K562 (cell line): Measurements from ENCODE around the gene KLHL33. TPM values are rescaled to one million over a fixed set of nuclear protein-coding genes. Genes with fewer than 3 reads are reported as not detected.

Source experiments
- ADNP ChIP-seq: fragments of 200-800 bp; sonication (Bioruptor generic); IDR thresholded peaks from 2 replicates; pipeline ENCODE4 v1.6.1; 2016; ENCODE audit warnings: missing genetic modification characterization, missing compliant biosample characterization
- BMI1 ChIP-seq: fragments of 150-350 bp; IDR thresholded peaks from 2 replicates; pipeline ENCODE4 v1.6.1; 2014; ENCODE audit warnings: low read length
- CBFA2T3 ChIP-seq: fragments of 450-650 bp; IDR thresholded peaks from 2 replicates; pipeline ENCODE4 v1.6.1; 2017
- DACH1 ChIP-seq: fragments of 450-650 bp; IDR thresholded peaks from 2 replicates; pipeline ENCODE4 v1.6.1; 2018; ENCODE audit not compliant: partially characterized antibody
- MGA ChIP-seq: fragments of 450-650 bp; IDR thresholded peaks from 2 replicates; pipeline ENCODE4 v1.6.1; 2016; ENCODE audit warnings: mild to moderate bottlenecking, moderate library complexity
- POLR2A ChIP-seq: fragments of 450-650 bp; conservative IDR thresholded peaks from 2 replicates; pipeline ENCODE4 v1.6.1; 2016
- PRMT5 ChIP-seq: sonication (generic); formaldehyde crosslinking; IDR thresholded peaks from 2 replicates; pipeline ENCODE4 v1.5.0; 2020; ENCODE audit warnings: missing genetic modification reagents
- TEAD1 ChIP-seq, 2 experiments: fragments of 450-650 bp in 1 of 2; sonication (generic) in 1 of 2; formaldehyde crosslinking; IDR thresholded peaks; 2 replicates each; pipeline versions ENCODE4 v1.4.0 to v1.8.0; 2020 to 2022; ENCODE audit warnings: mild to moderate bottlenecking in 2 of 2, missing genetic modification reagents in 1 of 2
- TEAD2 ChIP-seq: fragments of 450-650 bp; IDR thresholded peaks from 2 replicates; pipeline ENCODE4 v1.6.1; 2016; ENCODE audit warnings: missing genetic modification characterization, control low read depth, missing compliant biosample characterization
- ZNF232 ChIP-seq: sonication (generic); formaldehyde crosslinking; IDR thresholded peaks from 2 replicates; pipeline ENCODE4 v1.8.0; 2022; ENCODE audit warnings: mild to moderate bottlenecking, missing genetic modification reagents
- ZNF3 ChIP-seq: fragments of 250-450 bp; sonication (Bioruptor Pico); IDR thresholded peaks from 2 replicates; pipeline ENCODE4 v1.5.0; 2021; ENCODE audit warnings: mild to moderate bottlenecking, moderate library complexity
- ZNF384 ChIP-seq: IDR thresholded peaks from 2 replicates; pipeline ENCODE4 v1.6.1; 2012; ENCODE audit warnings: low read depth, low read length, improper control_type of control experiment
- ZNF444 ChIP-seq: fragments of 250-450 bp; sonication (Bioruptor Pico); IDR thresholded peaks from 2 replicates; pipeline ENCODE4 v1.4.0; 2020; ENCODE audit warnings: mild to moderate bottlenecking, moderate library complexity
- ZNF766 ChIP-seq: fragments of 200-800 bp; sonication (Bioruptor generic); conservative IDR thresholded peaks from 2 replicates; pipeline ENCODE4 v1.6.1; 2016; ENCODE audit warnings: missing genetic modification characterization, missing compliant biosample characterization
- polyA plus RNA-seq, 8 experiments: library from polyadenylated mRNA; depleted of rRNA in 4 of 8; stranded (reverse) in 5 of 8; unstranded in 3 of 8; fragments of >200 nt; fragmentation: Nextera tagmentation in 2 of 8; fragmentation: Illumina TruSeq in 1 of 8; extraction: Ambion mirVana in 2 of 8; extraction: Trizol in 1 of 8; gene quantifications; 2 replicates each; pipeline versions ENCODE4 v1.2.1 to v1.2.3, GENCODE V29; 2011 to 2014; ENCODE audit warnings: inconsistent platforms in 1 of 8, missing spikeins in 1 of 8
- total RNA-seq, 7 experiments: library from RNA; depleted of rRNA in 6 of 7; stranded (reverse); fragments of >200 nt in 6 of 7; fragmentation: Illumina TruSeq in 2 of 7; extraction: Trizol in 2 of 7; gene quantifications; 2 replicates each; pipeline versions ENCODE4 v1.2.1 to v1.2.3, GENCODE V29; 2011 to 2021; ENCODE audit warnings: low replicate concordance in 1 of 7
- TF ChIP-seq, protein P1 (sequence below): fragments of 450-650 bp; IDR thresholded peaks from 2 replicates; pipeline ENCODE4 v1.6.1; 2016; ENCODE audit warnings: low read depth, mild to moderate bottlenecking, moderate library complexity
- TF ChIP-seq, protein P2 (sequence below): fragments of 450-650 bp; IDR thresholded peaks from 2 replicates; pipeline ENCODE4 v1.6.1; 2016; ENCODE audit warnings: mild to moderate bottlenecking

KLHL33 gene
- total and polyA plus RNA-seq, 9 of the 15 experiments (the other 6 are each of a cell fraction or from before 2014, with no cell fraction given) = 0.04 to 0.27 (median 0.13) TPM; not detected in 6

DNA sequence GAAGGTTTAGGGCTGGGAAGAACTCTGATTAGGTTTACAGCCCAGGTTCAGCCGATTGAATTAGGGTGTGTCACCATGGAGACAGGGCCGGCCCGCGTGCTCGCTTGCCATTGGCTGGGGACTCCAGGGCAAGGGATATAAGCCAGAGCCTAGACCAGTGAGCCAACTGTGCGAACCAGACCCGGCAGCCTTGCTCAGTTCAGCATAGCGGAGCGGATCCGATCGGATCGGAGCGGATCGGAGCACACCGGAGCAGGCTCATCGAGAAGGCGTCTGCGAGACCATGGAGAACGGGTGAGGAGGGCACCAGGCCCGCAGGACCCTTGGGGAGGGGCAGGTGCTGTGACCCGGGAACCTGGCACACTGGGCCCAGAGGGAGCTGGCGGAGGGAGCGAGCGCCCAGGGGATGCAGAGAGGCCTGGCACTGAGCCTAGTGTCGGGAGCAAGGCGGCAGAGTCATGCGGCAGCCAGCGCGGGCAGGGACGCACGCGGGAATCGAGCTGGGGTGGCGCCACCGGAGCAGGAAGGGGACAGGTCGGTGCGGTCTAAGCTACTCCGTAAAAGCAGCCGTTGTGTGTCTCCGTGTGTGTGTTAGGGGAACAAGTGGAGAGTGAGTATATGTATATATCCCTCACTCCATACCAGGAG, 33.4 kb upstream of the KLHL33 start, which contains the start of gene PNP (continued):
- TF ChIP-seq ZNF444 (CRISPR knock-in tag) (no peak), ZNF3 (CRISPR knock-in tag) (no peak), ZNF766 (CRISPR knock-in tag) (no peak), CBFA2T3 (no peak), MGA (peak; percentile 45), ZNF384 (no peak), PRMT5 (no peak), POLR2A (peak; percentile 99), BMI1 (no peak), TEAD1 (CRISPR knock-in tag; IDR thresholded peaks at IDR 0.05) (peak in 1 of 2 experiments; percentile 23; a peak in 1 of 4 replicates), TEAD2 (tag) (no peak), DACH1 (no peak), ZNF232 (CRISPR knock-in tag) (0 out of 2 replicates have a peak, but pooled peaks have one; percentile 71), ADNP (tag) (no peak)
- TF ChIP-seq, protein P1, sequence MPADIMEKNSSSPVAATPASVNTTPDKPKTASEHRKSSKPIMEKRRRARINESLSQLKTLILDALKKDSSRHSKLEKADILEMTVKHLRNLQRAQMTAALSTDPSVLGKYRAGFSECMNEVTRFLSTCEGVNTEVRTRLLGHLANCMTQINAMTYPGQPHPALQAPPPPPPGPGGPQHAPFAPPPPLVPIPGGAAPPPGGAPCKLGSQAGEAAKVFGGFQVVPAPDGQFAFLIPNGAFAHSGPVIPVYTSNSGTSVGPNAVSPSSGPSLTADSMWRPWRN = no peak
- TF ChIP-seq, protein P2, sequence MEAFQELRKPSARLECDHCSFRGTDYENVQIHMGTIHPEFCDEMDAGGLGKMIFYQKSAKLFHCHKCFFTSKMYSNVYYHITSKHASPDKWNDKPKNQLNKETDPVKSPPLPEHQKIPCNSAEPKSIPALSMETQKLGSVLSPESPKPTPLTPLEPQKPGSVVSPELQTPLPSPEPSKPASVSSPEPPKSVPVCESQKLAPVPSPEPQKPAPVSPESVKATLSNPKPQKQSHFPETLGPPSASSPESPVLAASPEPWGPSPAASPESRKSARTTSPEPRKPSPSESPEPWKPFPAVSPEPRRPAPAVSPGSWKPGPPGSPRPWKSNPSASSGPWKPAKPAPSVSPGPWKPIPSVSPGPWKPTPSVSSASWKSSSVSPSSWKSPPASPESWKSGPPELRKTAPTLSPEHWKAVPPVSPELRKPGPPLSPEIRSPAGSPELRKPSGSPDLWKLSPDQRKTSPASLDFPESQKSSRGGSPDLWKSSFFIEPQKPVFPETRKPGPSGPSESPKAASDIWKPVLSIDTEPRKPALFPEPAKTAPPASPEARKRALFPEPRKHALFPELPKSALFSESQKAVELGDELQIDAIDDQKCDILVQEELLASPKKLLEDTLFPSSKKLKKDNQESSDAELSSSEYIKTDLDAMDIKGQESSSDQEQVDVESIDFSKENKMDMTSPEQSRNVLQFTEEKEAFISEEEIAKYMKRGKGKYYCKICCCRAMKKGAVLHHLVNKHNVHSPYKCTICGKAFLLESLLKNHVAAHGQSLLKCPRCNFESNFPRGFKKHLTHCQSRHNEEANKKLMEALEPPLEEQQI = peak; percentile 35; the same call in 1 of the 2 replicates
